Glutamatergic neuron (in vitro differentiated cells): ENCODE data around the gene CHD9. TPM values are rescaled to one million over a fixed set of nuclear protein-coding genes. Genes with fewer than 3 reads are reported as not detected.

Experiments used
- DNase-seq: peaks from one replicate; pipeline ENCODE4 v3.0.0; 2022
- H3K27ac Mint-ChIP-seq: one replicate; pipeline ENCODE4 v1.8.0; 2020; ENCODE audit warnings: mild to moderate bottlenecking, mixed read lengths, inconsistent platforms; ENCODE audit not compliant: unreplicated experiment
- H3K27me3 Mint-ChIP-seq: one replicate; pipeline ENCODE4 v1.8.0; 2020; ENCODE audit warnings: mild to moderate bottlenecking, moderate library complexity, mixed read lengths, inconsistent platforms; ENCODE audit not compliant: unreplicated experiment
- H3K36me3 Mint-ChIP-seq: one replicate; pipeline ENCODE4 v1.8.0; 2020; ENCODE audit warnings: mild to moderate bottlenecking, mixed read lengths, inconsistent platforms; ENCODE audit not compliant: unreplicated experiment
- H3K4me1 Mint-ChIP-seq: one replicate; pipeline ENCODE4 v1.8.0; 2020; ENCODE audit warnings: mild to moderate bottlenecking, low read depth, mixed read lengths, inconsistent platforms; ENCODE audit not compliant: unreplicated experiment
- H3K4me3 Mint-ChIP-seq: one replicate; pipeline ENCODE4 v1.8.0; 2020; ENCODE audit warnings: mild to moderate bottlenecking, mixed read lengths, inconsistent platforms; ENCODE audit not compliant: unreplicated experiment
- H3K9me3 Mint-ChIP-seq: one replicate; pipeline ENCODE4 v1.8.0; 2020; ENCODE audit warnings: mild to moderate bottlenecking, moderate library complexity, mixed read lengths, inconsistent platforms; ENCODE audit not compliant: unreplicated experiment
- total RNA-seq: library from RNA; stranded (reverse); fragmentation: NEBNext Ultra II Directional; extraction: Animal tissue kit (Norgen Biotek cat#: 25700); gene quantifications from one replicate; pipeline ENCODE4 v1.2.1, GENCODE V29; 2021; ENCODE audit not compliant: unreplicated experiment
- TF ChIP-seq, protein P1 (sequence below): fragments of 200-600 bp; sonication (generic); IDR thresholded peaks from one replicate; pipeline ENCODE4 v1.5.0; 2021; ENCODE audit not compliant: partially characterized antibody, unreplicated experiment

Gene CHD9
- total RNA-seq, 1 donor from 2014 or later: 120 TPM

DNA sequence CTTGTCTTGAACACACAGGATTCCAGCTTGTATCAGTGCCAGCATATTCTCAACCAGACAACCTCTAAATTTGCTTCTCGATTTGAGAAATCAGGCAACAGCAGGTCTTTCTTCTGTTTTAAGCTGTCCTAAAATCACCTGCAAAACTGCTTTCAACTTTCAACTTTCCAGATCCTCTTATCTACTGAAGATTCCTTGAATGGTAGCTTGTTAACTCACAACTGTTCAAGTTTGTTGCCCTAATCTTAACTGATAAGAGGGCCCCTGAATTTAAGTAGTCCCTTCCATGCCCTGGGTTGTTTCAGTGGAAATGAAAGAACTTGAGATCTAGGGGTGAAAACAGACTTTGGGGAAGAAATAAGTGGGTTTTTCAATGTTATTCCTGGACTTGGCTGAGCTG, 57.2 kb downstream of the CHD9 start:
- no peaks in the 10 kb centered on the region for H3K9me3 Mint-ChIP-seq
- no peaks in the 10 kb centered on the region for H3K36me3 Mint-ChIP-seq
- TF ChIP-seq, protein P1, sequence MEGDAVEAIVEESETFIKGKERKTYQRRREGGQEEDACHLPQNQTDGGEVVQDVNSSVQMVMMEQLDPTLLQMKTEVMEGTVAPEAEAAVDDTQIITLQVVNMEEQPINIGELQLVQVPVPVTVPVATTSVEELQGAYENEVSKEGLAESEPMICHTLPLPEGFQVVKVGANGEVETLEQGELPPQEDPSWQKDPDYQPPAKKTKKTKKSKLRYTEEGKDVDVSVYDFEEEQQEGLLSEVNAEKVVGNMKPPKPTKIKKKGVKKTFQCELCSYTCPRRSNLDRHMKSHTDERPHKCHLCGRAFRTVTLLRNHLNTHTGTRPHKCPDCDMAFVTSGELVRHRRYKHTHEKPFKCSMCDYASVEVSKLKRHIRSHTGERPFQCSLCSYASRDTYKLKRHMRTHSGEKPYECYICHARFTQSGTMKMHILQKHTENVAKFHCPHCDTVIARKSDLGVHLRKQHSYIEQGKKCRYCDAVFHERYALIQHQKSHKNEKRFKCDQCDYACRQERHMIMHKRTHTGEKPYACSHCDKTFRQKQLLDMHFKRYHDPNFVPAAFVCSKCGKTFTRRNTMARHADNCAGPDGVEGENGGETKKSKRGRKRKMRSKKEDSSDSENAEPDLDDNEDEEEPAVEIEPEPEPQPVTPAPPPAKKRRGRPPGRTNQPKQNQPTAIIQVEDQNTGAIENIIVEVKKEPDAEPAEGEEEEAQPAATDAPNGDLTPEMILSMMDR: no peak
- no peak for DNase-seq
- no peak overlapping the region for H3K4me3 Mint-ChIP-seq
- no peak overlapping the region for H3K27ac Mint-ChIP-seq
- H3K4me1 Mint-ChIP-seq: no peaks in the 10 kb centered on the region
- peaks cover 2% of the 10 kb centered on the region for H3K27me3 Mint-ChIP-seq

DNA sequence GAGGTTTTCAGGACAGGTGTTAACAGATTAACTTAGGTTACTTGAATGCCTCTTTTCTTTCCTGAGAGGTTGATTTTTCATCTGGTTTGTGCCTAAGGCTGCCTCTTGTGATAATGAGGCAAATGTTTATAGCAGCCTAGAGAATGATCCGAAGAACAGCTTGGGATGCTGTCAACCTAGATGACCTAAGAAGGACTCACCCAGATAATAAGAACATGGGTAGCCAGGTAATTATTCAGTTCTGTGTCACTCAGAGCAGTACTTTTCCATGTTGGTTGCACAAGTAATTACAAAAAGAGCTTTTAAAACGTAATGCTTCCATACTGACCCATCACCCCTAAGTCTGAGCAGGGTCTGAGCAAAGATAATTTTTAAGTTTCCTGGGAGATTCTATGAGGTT, 60.3 kb downstream of the CHD9 start:
- no peak overlapping the region for H3K27ac Mint-ChIP-seq
- no peaks in the 10 kb centered on the region for H3K36me3 Mint-ChIP-seq
- DNase-seq: no peak
- peaks cover 2% of the 10 kb centered on the region for H3K27me3 Mint-ChIP-seq
- no peaks in the 10 kb centered on the region for H3K4me1 Mint-ChIP-seq
- no peaks in the 10 kb centered on the region for H3K9me3 Mint-ChIP-seq
- TF ChIP-seq, protein P1: no peak
- no peak overlapping the region for H3K4me3 Mint-ChIP-seq

DNA sequence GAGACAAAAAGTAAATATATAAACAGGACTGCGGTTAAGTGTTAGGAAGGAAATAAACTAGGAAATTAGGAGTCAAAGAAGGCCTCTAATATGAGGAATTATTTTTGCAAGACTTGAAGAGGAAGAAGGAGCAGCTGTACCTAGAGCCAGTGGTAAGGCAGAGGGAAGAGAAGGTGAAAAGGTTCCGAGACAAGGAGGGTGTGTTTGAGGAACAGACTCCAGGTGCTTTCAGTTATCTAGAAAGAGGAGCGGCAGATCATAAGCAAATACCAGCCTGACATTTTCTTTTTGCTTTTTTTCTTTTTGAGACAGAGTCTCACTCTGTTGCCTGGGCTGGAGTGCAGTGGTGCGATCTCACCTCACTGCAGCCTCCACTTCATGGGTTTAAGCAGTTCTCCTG, 61.0 kb downstream of the CHD9 start:
- peak overlapping the region; percentile 3 for H3K27ac Mint-ChIP-seq
- H3K4me1 Mint-ChIP-seq: no peaks in the 10 kb centered on the region
- TF ChIP-seq, protein P1: no peak
- DNase-seq: no peak
- no peaks in the 10 kb centered on the region for H3K9me3 Mint-ChIP-seq
- H3K27me3 Mint-ChIP-seq: peaks cover 2% of the 10 kb centered on the region
- no peak overlapping the region for H3K4me3 Mint-ChIP-seq
- no peaks in the 10 kb centered on the region for H3K36me3 Mint-ChIP-seq

DNA sequence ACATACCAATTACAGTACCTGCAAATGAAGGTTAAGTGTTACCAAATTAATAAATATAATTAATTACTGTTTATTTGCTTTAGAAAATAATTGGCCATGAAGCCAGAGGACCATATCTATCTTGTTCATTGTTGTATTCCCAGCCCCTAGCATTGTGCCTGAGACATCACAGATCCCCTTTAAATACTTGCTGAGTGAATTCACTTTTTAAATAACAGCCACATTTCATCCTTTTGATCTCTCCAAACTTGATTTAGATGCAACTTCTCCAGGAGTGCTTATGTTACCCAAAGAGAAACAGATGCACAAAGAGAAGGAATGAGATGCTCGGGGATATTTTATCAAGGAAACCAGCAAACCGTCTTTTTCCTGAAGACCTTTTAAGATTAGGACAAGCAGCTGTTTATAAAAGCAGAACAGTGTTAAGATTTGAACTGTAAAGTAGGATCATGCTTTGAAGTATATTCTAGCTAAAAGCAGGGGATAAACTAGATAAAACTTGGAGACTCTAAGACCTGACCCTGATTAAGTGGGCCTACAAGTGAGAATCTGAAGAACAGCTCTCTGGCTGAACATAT, 66.3 kb downstream of the CHD9 start:
- DNase-seq: no peak
- Mint-ChIP-seq H3K27ac (no peak overlapping the region), H3K4me1 (no peaks in the 10 kb centered on the region), H3K27me3 (peaks cover 2% of the 10 kb centered on the region), H3K36me3 (no peaks in the 10 kb centered on the region), H3K4me3 (no peak overlapping the region), H3K9me3 (peaks cover 3% of the 10 kb centered on the region)
- TF ChIP-seq, protein P1: no peak

DNA sequence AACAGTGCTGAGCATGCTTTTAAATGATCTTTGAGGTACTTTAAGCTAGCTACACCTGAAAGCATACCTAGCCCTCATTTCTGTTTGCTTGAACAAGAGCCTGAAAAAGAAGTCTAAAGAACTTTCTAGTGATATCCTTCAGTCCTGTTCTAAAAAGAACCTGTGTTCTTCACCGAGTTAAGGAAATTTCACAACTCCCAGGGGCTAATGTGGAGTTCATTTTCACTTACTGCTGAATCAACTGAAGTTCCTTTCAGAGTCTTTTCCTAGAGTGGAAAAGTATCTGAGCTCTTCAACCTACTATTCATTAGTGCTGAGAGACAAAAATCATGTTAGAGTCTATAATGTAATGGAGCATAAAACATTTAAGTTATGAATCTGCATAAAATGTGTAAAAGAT, 66.9 kb downstream of the CHD9 start:
- H3K9me3 Mint-ChIP-seq: peaks cover 3% of the 10 kb centered on the region
- H3K4me3 Mint-ChIP-seq: no peak overlapping the region
- no peak for DNase-seq
- no peaks in the 10 kb centered on the region for H3K4me1 Mint-ChIP-seq
- H3K27ac Mint-ChIP-seq: no peak overlapping the region
- TF ChIP-seq, protein P1: no peak
- no peaks in the 10 kb centered on the region for H3K36me3 Mint-ChIP-seq
- peaks cover 2% of the 10 kb centered on the region for H3K27me3 Mint-ChIP-seq
